Ascending aorta (tissue), 2 donors: ENCODE results near the gene GIPR. TPM values are rescaled to one million over a fixed set of nuclear protein-coding genes. Genes with fewer than 3 reads are reported as not detected.
"Not testable (repeated sequence)": the region's sequence is repeated elsewhere in the genome, so short reads cannot be mapped to it uniquely, and the experiment has no call there.

ENCODE experiments used
- DNase-seq, 2 donors: peaks; one replicate each; pipeline ENCODE4 v3.0.0-alpha.2; 2019; ENCODE audit warnings: low spot score in 2 of 2
- H3K27ac ChIP-seq, 2 donors: fragments of 200-600 bp; sonication (generic); one replicate each; pipeline ENCODE4 v1.5.1; 2016 to 2017; ENCODE audit warnings: mild to moderate bottlenecking in 1 of 2
- H3K27me3 ChIP-seq: fragments of 200-600 bp; sonication (generic); one replicate; pipeline ENCODE4 v1.5.1; 2017
- H3K36me3 ChIP-seq, 2 donors: fragments of 200-600 bp; sonication (generic); one replicate each; pipeline ENCODE4 v1.5.1; 2016
- H3K4me1 ChIP-seq, 2 donors: fragments of 200-600 bp; sonication (generic); one replicate each; pipeline ENCODE4 v1.5.1; 2016 to 2017; ENCODE audit warnings: mild to moderate bottlenecking in 1 of 2
- H3K4me3 ChIP-seq, 2 donors: fragments of 200-600 bp; sonication (generic); one replicate each; pipeline ENCODE4 v1.5.1; 2016 to 2017; ENCODE audit warnings: mild to moderate bottlenecking in 1 of 2
- H3K9me3 ChIP-seq, 2 donors: fragments of 200-600 bp; sonication (generic); one replicate each; pipeline ENCODE4 v1.5.1; 2016
- CTCF ChIP-seq, 3 experiments: fragments of 200-600 bp in 2 of 3; fragments of 450-650 bp in 1 of 3; sonication (generic) in 2 of 3; IDR thresholded peaks; one replicate each; pipeline ENCODE4 v1.5.1; 2016 to 2019; ENCODE audit warnings: antibody characterized with exemption in 3 of 3, mild to moderate bottlenecking in 1 of 3, moderate library complexity in 1 of 3
- intact Hi-C: fragments of 100-400 bp; cut with DNase I; formaldehyde crosslinking; loops from one replicate; pipeline ENCODE4 v1.15.1; 2023
- total RNA-seq: library from RNA; depleted of rRNA; stranded (reverse); fragments of >200 nt; gene quantifications from one replicate; pipeline ENCODE4 v1.1.0, GENCODE V29; 2016

Gene GIPR
- not detected for total RNA-seq

- H3K9me3 ChIP-seq: no peaks in the 10 kb centered on the region
- H3K27ac ChIP-seq: no peak within 1 kb of the TSS
- H3K4me3 ChIP-seq: peak within 1 kb of the TSS in 1 of 2 donors; percentile 52
- TF ChIP-seq CTCF (IDR thresholded peaks at IDR 0.05): no peak
- no peak for DNase-seq
- peaks cover 30% of the 10 kb centered on the region for H3K27me3 ChIP-seq
- no peaks in the 10 kb centered on the region for H3K36me3 ChIP-seq
- peaks cover 8 to 9% of the 10 kb centered on the region in 2 donors for H3K4me1 ChIP-seq
- intact Hi-C loops: no loop called here
These were observed at the start of gene GIPR for GRCh38 chr19:45667620-45668341. Gene GIPR (plus strand): TSS chr19:45668221. CDS start chr19:45669521, 1,300 bp downstream.

GRCh38 chr19:45621389-45621788 lies 46.6 kb upstream of the GIPR start:
- intact Hi-C loops: no loop called here
- H3K36me3 ChIP-seq: peaks cover 26 to 70% of the 10 kb centered on the region in 2 donors
- TF ChIP-seq CTCF (IDR thresholded peaks at IDR 0.05): no peak

GRCh38 chr19:45621976-45622503 lies 46.0 kb upstream of the GIPR start:
- DNase-seq: no peak
- no peak overlapping the region for H3K27ac ChIP-seq
- H3K36me3 ChIP-seq: peaks cover 29 to 70% of the 10 kb centered on the region in 2 donors
- no peaks in the 10 kb centered on the region for H3K9me3 ChIP-seq
- no peak for TF ChIP-seq CTCF (IDR thresholded peaks at IDR 0.05)
- intact Hi-C loops: no loop called here
- no peak overlapping the region for H3K4me3 ChIP-seq
- no peaks in the 10 kb centered on the region for H3K27me3 ChIP-seq
- H3K4me1 ChIP-seq: no peaks in the 10 kb centered on the region

More at GRCh38 chr19:45621389-45621788, 46.6 kb upstream of the GIPR start:
- DNase-seq: no peak
- Histone ChIP-seq H3K27me3 (no peaks in the 10 kb centered on the region), H3K9me3 (no peaks in the 10 kb centered on the region), H3K4me1 (no peaks in the 10 kb centered on the region), H3K27ac (no peak overlapping the region), H3K4me3 (no peak overlapping the region)

- no peak for TF ChIP-seq CTCF (IDR thresholded peaks at IDR 0.05)
- intact Hi-C loops: no loop called here
These were observed 44.0 kb upstream of the GIPR start for GRCh38 chr19:45623984-45624383.

GRCh38 chr19:45628219-45628618 lies 39.8 kb upstream of the GIPR start:
- DNase-seq, H3K27ac ChIP-seq, intact Hi-C loops, H3K9me3 ChIP-seq, H3K4me3 ChIP-seq, H3K27me3 ChIP-seq, H3K4me1 ChIP-seq: not testable (repeated sequence)
- H3K36me3 ChIP-seq: peaks cover 25 to 53% of the 10 kb centered on the region in 2 donors

More at GRCh38 chr19:45623984-45624383, 44.0 kb upstream of the GIPR start:
- Histone ChIP-seq H3K27ac (no peak overlapping the region), H3K4me3 (no peak overlapping the region), H3K4me1 (no peaks in the 10 kb centered on the region), H3K9me3 (no peaks in the 10 kb centered on the region), H3K36me3 (peaks cover 36 to 79% of the 10 kb centered on the region in 2 donors), H3K27me3 (no peaks in the 10 kb centered on the region)
- no peak for DNase-seq

- H3K9me3 ChIP-seq: no peaks in the 10 kb centered on the region
- intact Hi-C loops: loop anchor here (5.0 to 10.0 kb wide), 2 partner anchors 122 to 205 kb away; partner anchors contain the start of genes ERCC1 and VASP
- H3K4me1 ChIP-seq: peaks cover 0 to 4% of the 10 kb centered on the region in 2 donors
- no peak for DNase-seq
- H3K36me3 ChIP-seq: peaks cover 25 to 38% of the 10 kb centered on the region in 2 donors
- H3K27ac ChIP-seq: no peak overlapping the region
- H3K4me3 ChIP-seq: no peak overlapping the region
- no peak for TF ChIP-seq CTCF (IDR thresholded peaks at IDR 0.05)
- H3K27me3 ChIP-seq: no peaks in the 10 kb centered on the region
These were observed 38.3 kb upstream of the GIPR start for GRCh38 chr19:45629704-45630103.
